HT1080 (cell line): Measurements from ENCODE around the gene PAPSS1. TPM values are rescaled to one million over a fixed set of nuclear protein-coding genes. Genes with fewer than 3 reads are reported as not detected.
A peak's percentile ranks its signal among the peaks of the same experiment; 100 is the strongest.
"Not testable (repeated sequence)": the region's sequence is repeated elsewhere in the genome, so short reads cannot be mapped to it uniquely, and the experiment has no call there.

Source experiments
- DNase-seq: peaks from one replicate; pipeline ENCODE4 v3.0.0-alpha.2; 2015; ENCODE audit warnings: low read depth
- total RNA-seq: library from RNA; depleted of rRNA; stranded (reverse); fragments of >200 nt; shearing (Covaris generic); gene quantifications from 2 replicates; pipeline ENCODE4 v1.2.3, GENCODE V29; 2014

PAPSS1 gene
- total RNA-seq, 1 experiment from 2014 or later: 48.9 TPM

GRCh38 chr4:107726131-107726925 lies 6.3 kb upstream of the PAPSS1 start:
- not testable (repeated sequence) for DNase-seq

DNA sequence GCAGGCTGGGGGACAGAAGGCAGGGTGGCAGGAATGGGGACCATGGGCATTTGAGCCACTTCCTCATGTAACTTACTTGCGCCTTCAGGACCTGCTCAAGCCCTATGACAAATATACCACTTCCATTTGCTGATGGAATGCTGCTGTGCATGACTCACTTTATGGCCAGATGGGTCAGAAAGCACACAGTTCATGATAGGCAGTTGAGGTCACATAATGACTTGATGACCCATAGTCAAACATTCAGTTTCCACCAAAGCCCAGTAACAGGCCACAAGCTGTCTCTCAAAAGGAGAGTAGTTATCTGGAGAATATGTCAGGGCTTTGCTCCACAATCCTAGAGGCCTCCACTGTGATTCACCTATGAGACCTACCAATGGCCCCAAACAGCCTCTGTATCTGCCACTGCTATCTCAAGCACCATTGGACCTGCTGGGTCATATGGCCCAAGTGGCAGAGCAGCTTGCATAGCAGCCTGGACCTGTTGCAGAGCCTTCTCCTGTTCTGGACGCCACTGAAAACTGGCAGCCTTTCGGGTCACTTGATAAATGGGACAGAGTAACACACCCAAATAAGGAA lies 5.3 kb upstream of the PAPSS1 start:
- peak; percentile 64 for DNase-seq

DNA sequence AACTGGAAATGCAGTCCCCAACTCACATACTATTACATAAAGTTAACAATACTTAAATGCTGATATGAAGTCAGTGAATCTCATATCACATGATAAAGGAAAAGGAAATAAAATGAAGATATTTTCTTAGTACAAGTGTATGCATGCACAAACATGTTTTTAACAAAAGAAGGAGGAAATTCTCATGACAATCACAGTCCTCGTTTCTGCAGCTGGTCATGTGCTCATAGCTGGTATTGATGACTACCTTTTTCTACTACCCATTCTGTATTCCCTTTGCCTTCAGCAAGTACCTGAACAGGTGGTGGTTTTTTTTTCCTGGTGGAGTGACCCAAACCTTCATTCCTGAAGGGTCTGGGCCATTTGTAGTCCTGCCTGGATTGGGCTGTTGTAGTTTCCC lies 3.3 kb upstream of the PAPSS1 start:
- DNase-seq: not testable (repeated sequence)

DNA sequence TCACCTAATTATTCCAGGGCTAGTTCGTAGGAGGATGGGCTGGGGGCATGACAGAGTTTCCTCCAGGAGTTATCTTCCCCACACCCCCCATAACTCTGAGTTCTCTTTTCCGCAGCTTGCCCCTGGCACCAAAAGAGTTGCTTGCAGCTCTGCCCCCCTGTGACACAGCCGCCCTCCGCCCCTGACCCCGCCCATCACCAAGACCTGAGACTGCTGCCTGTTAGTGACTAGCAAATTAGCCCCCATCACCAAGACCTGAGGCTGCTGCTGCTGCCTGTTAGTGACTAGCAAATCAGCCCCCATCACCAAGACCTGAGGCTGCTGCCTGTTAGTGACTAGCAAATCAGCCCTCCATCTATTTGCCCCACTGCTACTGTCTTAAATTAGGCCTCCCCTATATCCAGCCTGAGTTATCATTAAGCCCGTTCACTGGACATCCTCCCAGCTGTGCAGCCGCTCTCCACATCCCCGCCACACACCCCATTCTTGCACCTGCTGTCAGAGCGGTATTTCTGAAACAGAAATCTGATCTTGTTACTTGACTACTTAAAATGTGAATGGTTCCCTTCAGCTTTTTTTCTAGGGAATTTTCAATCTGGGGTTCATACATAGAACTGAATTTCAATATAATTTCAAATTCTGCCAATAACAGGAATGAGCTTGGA lies 1.5 kb upstream of the PAPSS1 start:
- DNase-seq: no peak

GRCh38 chr4:107719207-107719921 lies 670 bp downstream of the PAPSS1 start:
- DNase-seq: peak; percentile 37

- DNase-seq: no peak
These were observed 1.6 kb downstream of the PAPSS1 start for GRCh38 chr4:107718351-107718965.

DNA sequence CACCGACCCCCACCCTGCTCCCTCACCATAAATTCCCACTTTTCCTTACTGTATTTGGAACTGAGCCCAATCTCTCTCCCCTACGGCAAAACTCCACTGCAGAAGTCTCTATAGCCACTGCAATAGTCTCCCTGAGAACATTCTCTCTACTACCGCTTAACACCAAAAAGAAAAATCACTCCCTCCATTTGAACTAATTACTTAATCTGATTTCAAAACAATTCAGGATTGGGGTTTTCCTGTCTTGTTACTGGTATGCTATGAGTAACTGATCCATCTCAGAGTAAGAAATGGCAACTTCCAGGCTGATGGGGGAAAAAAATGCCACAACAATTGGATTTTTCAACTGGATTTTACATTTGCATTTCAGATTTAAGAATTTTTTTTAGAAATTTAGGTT lies 5.8 kb downstream of the PAPSS1 start:
- DNase-seq: no peak

- no peak for DNase-seq
These were observed 7.8 kb downstream of the PAPSS1 start for GRCh38 chr4:107712236-107712635.

DNA sequence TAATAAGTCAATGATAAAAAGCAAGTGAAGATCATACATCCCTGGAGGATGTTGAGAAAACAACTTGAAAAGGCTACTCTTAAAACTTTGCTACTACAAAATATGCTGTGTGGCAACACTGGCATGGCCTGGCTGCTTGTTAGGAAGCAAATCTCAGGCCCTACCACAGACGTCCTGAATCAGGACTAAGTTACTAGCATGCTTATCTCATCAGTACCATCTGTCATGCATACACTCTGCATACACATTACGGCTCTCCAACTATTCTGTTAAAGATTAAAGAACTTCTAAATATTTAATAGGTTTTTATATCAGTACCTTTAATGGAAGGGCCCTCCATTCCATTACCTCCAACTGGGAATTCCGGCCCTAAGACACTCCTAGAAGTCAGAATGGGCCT lies 8.2 kb downstream of the PAPSS1 start:
- no peak for DNase-seq

- no peak for DNase-seq
These were observed 9.3 kb downstream of the PAPSS1 start for GRCh38 chr4:107710493-107711459.

DNA sequence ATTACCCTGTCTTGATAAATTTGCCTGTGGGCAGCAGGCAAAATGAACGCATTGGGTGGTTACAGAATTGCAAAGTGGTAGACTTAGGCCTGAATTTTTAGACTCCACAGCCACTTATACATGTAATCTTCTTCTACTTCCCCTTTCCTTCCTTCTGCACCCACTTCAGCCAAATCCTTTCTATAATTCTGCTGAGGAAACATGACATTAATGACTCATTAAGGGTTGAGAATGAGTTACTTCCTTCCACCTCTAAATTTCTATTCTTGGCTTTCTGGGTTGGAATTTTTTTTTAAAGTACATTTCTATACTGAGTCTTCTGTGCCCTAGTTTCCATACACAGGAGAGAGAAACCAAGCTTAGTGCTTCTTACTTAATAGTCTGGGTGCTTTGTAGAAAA lies 10.1 kb downstream of the PAPSS1 start:
- peak; percentile 80 for DNase-seq

- no peak for DNase-seq
These were observed 11.8 kb downstream of the PAPSS1 start for GRCh38 chr4:107708225-107708624.

- no peak for DNase-seq
These were observed 14.1 kb downstream of the PAPSS1 start for GRCh38 chr4:107705742-107706556.

DNA sequence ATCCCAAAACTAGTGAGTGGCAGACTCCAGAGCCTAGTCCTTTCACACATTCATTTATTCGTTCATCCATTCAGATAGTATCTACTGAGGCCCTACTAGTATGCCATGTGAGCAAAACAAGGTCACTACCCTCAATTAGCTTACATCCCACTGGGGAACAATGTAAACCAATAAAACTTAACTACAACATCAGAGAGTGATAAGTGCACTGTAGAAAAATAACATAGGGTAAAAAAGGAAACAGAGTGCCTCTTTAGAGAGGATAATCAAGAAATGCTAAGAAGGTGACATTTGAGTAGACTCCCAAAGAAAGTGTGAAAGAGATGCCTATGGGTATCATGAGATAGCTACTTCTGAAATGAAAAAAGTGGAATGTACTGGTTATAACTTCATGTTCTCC lies 18.5 kb downstream of the PAPSS1 start:
- no peak for DNase-seq

DNA sequence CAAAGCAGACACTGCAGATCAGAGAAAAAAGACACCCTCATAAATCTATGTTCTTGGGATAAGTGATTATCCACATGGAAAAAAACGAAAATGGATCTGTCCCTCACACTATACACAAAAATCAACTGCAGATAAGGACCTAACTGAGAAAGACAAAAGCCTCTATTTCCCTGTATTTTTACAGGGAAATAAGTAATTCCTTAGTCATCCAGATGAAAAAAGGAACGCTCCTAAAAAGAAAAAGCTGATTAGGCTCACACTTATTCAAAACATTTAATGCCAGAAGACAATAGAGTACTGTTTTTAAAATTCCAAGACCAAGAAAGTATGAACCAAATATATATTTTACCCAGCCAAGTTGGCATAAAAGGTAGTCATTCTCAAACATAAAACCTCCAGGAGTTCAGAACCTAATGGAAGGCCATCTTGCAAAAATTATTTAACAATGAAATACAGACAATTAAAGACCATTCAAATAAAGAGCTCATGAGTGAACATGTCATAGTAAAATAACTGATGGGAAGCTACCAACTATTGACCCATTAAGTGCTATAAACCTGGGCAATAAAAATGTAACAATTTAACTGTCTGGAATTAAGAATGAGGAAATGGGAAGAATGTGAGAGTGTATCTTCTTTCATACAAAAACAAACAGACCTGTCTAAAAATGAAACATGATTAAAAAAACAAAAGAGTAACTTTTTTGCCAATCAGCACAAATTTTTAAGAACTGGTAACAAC lies 20.4 kb downstream of the PAPSS1 start:
- peak; percentile 65 for DNase-seq

- DNase-seq: not testable (repeated sequence)
These were observed 23.8 kb downstream of the PAPSS1 start for GRCh38 chr4:107696187-107696586.

GRCh38 chr4:107693132-107693531 lies 26.9 kb downstream of the PAPSS1 start:
- no peak for DNase-seq

DNA sequence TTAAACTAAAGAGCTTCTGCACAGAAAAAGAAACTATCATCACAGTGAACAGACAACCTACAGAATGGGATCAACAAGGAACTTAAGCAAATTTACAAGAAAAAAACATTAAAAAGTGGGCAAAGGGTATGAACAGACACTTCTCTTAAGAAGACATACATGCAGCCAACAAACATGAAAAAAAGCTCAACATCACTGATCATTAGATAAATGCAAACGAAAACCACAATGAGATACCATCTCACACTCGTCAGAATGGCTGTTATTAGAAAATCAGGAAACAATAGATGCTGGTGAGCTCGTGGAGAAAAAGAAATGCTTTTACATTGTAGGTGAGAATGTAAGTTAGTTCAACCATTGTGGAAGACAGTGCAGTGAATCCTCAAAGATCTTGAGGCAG lies 27.8 kb downstream of the PAPSS1 start:
- DNase-seq: no peak

DNA sequence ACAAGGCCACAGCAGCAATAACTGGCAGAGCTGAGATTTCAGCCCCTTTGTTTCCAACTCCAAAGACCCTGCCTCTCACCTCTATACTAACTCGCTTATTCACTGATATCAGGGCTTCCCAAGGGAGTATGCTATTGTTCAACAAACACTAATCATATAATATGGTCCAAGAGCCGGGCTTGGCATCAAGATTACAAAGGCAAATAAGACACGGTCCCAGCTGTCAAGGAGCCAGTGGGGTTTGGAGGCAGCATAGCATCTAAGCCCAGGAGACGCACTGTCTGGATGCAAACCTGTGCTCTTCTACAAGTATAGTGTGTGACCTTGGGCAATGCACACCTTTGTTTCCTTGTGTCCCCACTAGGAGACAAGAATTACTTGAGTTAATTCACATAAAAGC lies 28.7 kb downstream of the PAPSS1 start:
- no peak for DNase-seq
